ENCODE results near the gene MTO1. TPM values are rescaled to one million over a fixed set of nuclear protein-coding genes. Genes with fewer than 3 reads are reported as not detected.
"Not testable (repeated sequence)": the region's sequence is repeated elsewhere in the genome, so short reads cannot be mapped to it uniquely, and the experiment has no call there.

MTO1 gene
- total RNA-seq = 10 to 100 TPM; 42.9 to 76.0 TPM

- DNase-seq (ENCODE audit: low spot score) = peak; percentile 92
- Mint-ChIP-seq H3K4me1 (ENCODE audit: low read depth in 2 of 2) (peaks cover 30 to 54% of the 10 kb centered on the region in 2 donors), H3K27ac (peak within 1 kb of the TSS; percentile 97 to 99), H3K9me3 (no peaks in the 10 kb centered on the region), H3K27me3 (no peaks in the 10 kb centered on the region), H3K4me3 (peak within 1 kb of the TSS; percentile 94), H3K36me3 (no peaks in the 10 kb centered on the region)
- peak; percentile 93 to 96 for ATAC-seq
These were observed at the start of gene MTO1 for GRCh38 chr6:73461537-73462350. TSS of gene MTO1 (plus strand) at chr6:73461737. CDS start at chr6:73461855, 118 bp downstream.

GRCh38 chr6:73413102-73413501, 48.4 kb upstream of the MTO1 start:
- DNase-seq (ENCODE audit: low spot score) = no peak
- Mint-ChIP-seq H3K9me3 (no peaks in the 10 kb centered on the region), H3K4me3 (no peak overlapping the region), H3K27me3 (no peaks in the 10 kb centered on the region), H3K36me3 (peaks cover 2% of the 10 kb centered on the region), H3K4me1 (ENCODE audit: low read depth in 2 of 2) (peaks cover under 1 to 2% of the 10 kb centered on the region in 2 donors), H3K27ac (no peak overlapping the region)
- ATAC-seq = no peak

GRCh38 chr6:73418081-73418741, 43.3 kb upstream of the MTO1 start:
- ATAC-seq = no peak
- H3K4me3 Mint-ChIP-seq = peak overlapping the region; percentile 9
- no peaks in the 10 kb centered on the region for H3K9me3 Mint-ChIP-seq
- H3K36me3 Mint-ChIP-seq = peaks cover 15% of the 10 kb centered on the region
- H3K27ac Mint-ChIP-seq = peak overlapping the region; percentile 4 to 19
- no peak for DNase-seq (ENCODE audit: low spot score)
- H3K4me1 Mint-ChIP-seq (ENCODE audit: low read depth in 2 of 2) = peaks cover 19 to 22% of the 10 kb centered on the region in 2 donors
- no peaks in the 10 kb centered on the region for H3K27me3 Mint-ChIP-seq

- Mint-ChIP-seq H3K27me3 (no peaks in the 10 kb centered on the region), H3K4me3 (no peak overlapping the region), H3K27ac (peak overlapping the region; percentile 74 to 85), H3K36me3 (peaks cover 15% of the 10 kb centered on the region), H3K4me1 (ENCODE audit: low read depth in 2 of 2) (peaks cover 19 to 22% of the 10 kb centered on the region in 2 donors), H3K9me3 (no peaks in the 10 kb centered on the region)
- ATAC-seq (no peak), DNase-seq (ENCODE audit: low spot score) (no peak)
These were observed 40.0 kb upstream of the MTO1 start for GRCh38 chr6:73421534-73421933.

- DNase-seq (ENCODE audit: low spot score) (no peak), ATAC-seq (no peak)
- no peaks in the 10 kb centered on the region for H3K9me3 Mint-ChIP-seq
- no peak overlapping the region for H3K27ac Mint-ChIP-seq
- H3K4me1 Mint-ChIP-seq (ENCODE audit: low read depth in 2 of 2) = peaks cover 5 to 7% of the 10 kb centered on the region in 2 donors
- peaks cover 23% of the 10 kb centered on the region for H3K36me3 Mint-ChIP-seq
- no peaks in the 10 kb centered on the region for H3K27me3 Mint-ChIP-seq
- no peak overlapping the region for H3K4me3 Mint-ChIP-seq
These were observed 26.3 kb upstream of the MTO1 start for GRCh38 chr6:73435236-73435635.

- Mint-ChIP-seq H3K27me3 (no peaks in the 10 kb centered on the region), H3K36me3 (peaks cover 37% of the 10 kb centered on the region), H3K4me1 (ENCODE audit: low read depth in 2 of 2) (peaks cover 34 to 45% of the 10 kb centered on the region in 2 donors), H3K9me3 (no peaks in the 10 kb centered on the region), H3K4me3 (peak overlapping the region; percentile 15), H3K27ac (peak overlapping the region; percentile 8 to 51)
- no peak for ATAC-seq
- no peak for DNase-seq (ENCODE audit: low spot score)
These were observed 18.0 kb upstream of the MTO1 start for GRCh38 chr6:73443555-73443954.

DNA sequence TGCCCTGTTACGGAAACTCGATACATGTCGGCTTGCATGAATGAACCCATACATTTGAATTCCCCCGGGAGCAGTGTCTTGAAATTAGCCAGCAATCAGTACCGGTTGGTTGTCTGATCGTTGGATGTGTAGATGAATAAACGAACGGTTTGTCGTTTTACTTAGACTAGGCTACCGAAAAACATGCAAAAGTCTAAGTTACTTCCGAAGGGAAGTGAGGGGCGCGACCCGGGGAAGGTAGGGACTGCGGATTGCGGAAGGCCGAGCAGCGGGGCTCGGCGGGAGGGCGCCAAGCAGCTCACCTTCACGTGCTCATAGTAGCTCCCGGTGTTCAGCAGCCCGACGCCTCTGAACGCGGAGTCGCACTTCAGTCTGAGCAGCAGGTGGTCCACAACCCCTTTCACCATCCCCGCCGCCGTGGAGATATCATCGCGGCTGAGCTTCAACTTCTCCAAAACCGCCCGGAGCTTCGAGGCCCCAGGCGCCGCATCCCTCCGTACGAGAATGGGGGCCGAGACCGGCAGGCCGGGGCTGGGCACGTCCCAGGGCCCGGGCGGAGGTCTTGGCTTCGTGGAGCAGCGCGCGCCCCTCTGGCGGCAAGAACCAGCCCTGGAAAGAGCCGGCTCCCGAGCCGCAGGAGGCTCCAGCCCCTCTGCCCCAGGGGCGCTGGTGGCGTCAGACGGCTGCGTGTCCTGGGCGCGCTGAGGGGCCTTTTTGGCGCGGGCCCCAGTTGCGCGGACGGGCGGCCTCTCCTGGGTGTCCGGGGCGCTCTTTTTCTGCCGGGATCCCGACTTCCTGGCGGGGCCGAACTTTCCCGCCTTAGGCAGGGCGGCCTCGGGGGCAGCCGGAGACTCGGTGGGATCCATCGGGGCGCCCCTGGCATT, 10.1 kb upstream of the MTO1 start:
- DNase-seq (ENCODE audit: low spot score) (peak; percentile 62), ATAC-seq (peak; percentile 67 to 68)
- H3K27ac Mint-ChIP-seq = peak overlapping the region; percentile 86 to 91
- peak overlapping the region; percentile 94 for H3K4me3 Mint-ChIP-seq
- peaks cover 24 to 30% of the 10 kb centered on the region in 2 donors for H3K4me1 Mint-ChIP-seq (ENCODE audit: low read depth in 2 of 2)
- peaks cover 22% of the 10 kb centered on the region for H3K36me3 Mint-ChIP-seq
- no peaks in the 10 kb centered on the region for H3K27me3 Mint-ChIP-seq
- no peaks in the 10 kb centered on the region for H3K9me3 Mint-ChIP-seq

DNA sequence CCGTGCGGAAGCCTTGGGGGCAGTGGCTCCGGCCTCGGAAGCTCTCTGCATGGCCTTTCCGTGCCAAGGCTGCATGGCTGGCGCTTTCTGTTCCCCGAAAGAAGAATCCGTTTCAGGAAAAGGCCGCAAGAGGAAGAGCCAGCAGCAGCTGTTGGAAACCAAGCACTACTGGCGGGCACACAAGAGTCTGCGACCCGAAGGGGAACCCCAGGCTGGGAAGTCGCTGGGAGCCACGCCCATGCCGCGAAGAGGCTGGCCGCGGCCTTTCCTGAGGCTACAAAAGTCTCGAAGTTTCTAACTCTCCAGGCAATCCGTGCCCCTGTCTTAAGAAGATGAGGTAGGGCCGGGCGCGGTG, 9.5 kb upstream of the MTO1 start, which contains the start of gene CGAS:
TSS of gene CGAS (minus strand) at position 191 of the 355 bp plus-strand sequence. CDS start at position 75, 116 bp downstream.
- H3K4me1 Mint-ChIP-seq (ENCODE audit: low read depth in 2 of 2) = peaks cover 24 to 30% of the 10 kb centered on the region in 2 donors
- H3K27me3 Mint-ChIP-seq = no peaks in the 10 kb centered on the region
- H3K9me3 Mint-ChIP-seq = no peaks in the 10 kb centered on the region
- peak within 1 kb of the TSS; percentile 86 to 91 for H3K27ac Mint-ChIP-seq
- ATAC-seq (peak; percentile 89 to 93), DNase-seq (ENCODE audit: low spot score) (peak; percentile 92)
- H3K4me3 Mint-ChIP-seq = peak within 1 kb of the TSS; percentile 94
- H3K36me3 Mint-ChIP-seq = peaks cover 22% of the 10 kb centered on the region

- H3K36me3 Mint-ChIP-seq = no peaks in the 10 kb centered on the region
- ATAC-seq = peak; percentile 69
These were observed 5.5 kb upstream of the MTO1 start for GRCh38 chr6:73455865-73456629.

GRCh38 chr6:73459474-73459873, 2.1 kb upstream of the MTO1 start:
- not testable (repeated sequence) for DNase-seq (ENCODE audit: low spot score); H3K9me3 Mint-ChIP-seq; H3K36me3 Mint-ChIP-seq; ATAC-seq; H3K27me3 Mint-ChIP-seq
- Mint-ChIP-seq H3K27ac (peak overlapping the region; percentile 97 to 99), H3K4me3 (peak overlapping the region; percentile 94), H3K4me1 (ENCODE audit: low read depth in 2 of 2) (peaks cover 26 to 58% of the 10 kb centered on the region in 2 donors)

More at GRCh38 chr6:73455865-73456629, 5.5 kb upstream of the MTO1 start:
- Mint-ChIP-seq H3K9me3 (no peaks in the 10 kb centered on the region), H3K27ac (peak overlapping the region; percentile 65 to 77), H3K27me3 (no peaks in the 10 kb centered on the region), H3K4me3 (peak overlapping the region; percentile 56), H3K4me1 (ENCODE audit: low read depth in 2 of 2) (peaks cover 13 to 32% of the 10 kb centered on the region in 2 donors)
- no peak for DNase-seq (ENCODE audit: low spot score)

GRCh38 chr6:73460056-73460455, 1.5 kb upstream of the MTO1 start:
- no peaks in the 10 kb centered on the region for H3K9me3 Mint-ChIP-seq

GRCh38 chr6:73471686-73472290, 10.3 kb downstream of the MTO1 start:
- DNase-seq (ENCODE audit: low spot score) = no peak
- no peaks in the 10 kb centered on the region for H3K27me3 Mint-ChIP-seq
- H3K4me1 Mint-ChIP-seq (ENCODE audit: low read depth in 2 of 2) = peaks cover 8 to 14% of the 10 kb centered on the region in 2 donors
- ATAC-seq = no peak
- H3K36me3 Mint-ChIP-seq = peaks cover 19% of the 10 kb centered on the region
- H3K9me3 Mint-ChIP-seq = no peaks in the 10 kb centered on the region
- peak overlapping the region; percentile 73 for H3K4me3 Mint-ChIP-seq
- H3K27ac Mint-ChIP-seq = peak overlapping the region; percentile 79 to 90

More at GRCh38 chr6:73460056-73460455, 1.5 kb upstream of the MTO1 start:
- no peak for DNase-seq (ENCODE audit: low spot score)
- H3K36me3 Mint-ChIP-seq = no peaks in the 10 kb centered on the region
- ATAC-seq = no peak
- peaks cover 26 to 58% of the 10 kb centered on the region in 2 donors for H3K4me1 Mint-ChIP-seq (ENCODE audit: low read depth in 2 of 2)
- H3K27ac Mint-ChIP-seq = peak overlapping the region; percentile 97 to 99
- H3K27me3 Mint-ChIP-seq = no peaks in the 10 kb centered on the region
- H3K4me3 Mint-ChIP-seq = peak overlapping the region; percentile 94
